ENCODE data around the gene MAPRE2. TPM values are rescaled to one million over a fixed set of nuclear protein-coding genes. Genes with fewer than 3 reads are reported as not detected.

The MAPRE2 gene
- total and polyA plus RNA-seq, 2 of the 13 experiments (the other 11 are each of a cell fraction or from before 2014, with no cell fraction given): 34.5 to 67.9 TPM

DNA sequence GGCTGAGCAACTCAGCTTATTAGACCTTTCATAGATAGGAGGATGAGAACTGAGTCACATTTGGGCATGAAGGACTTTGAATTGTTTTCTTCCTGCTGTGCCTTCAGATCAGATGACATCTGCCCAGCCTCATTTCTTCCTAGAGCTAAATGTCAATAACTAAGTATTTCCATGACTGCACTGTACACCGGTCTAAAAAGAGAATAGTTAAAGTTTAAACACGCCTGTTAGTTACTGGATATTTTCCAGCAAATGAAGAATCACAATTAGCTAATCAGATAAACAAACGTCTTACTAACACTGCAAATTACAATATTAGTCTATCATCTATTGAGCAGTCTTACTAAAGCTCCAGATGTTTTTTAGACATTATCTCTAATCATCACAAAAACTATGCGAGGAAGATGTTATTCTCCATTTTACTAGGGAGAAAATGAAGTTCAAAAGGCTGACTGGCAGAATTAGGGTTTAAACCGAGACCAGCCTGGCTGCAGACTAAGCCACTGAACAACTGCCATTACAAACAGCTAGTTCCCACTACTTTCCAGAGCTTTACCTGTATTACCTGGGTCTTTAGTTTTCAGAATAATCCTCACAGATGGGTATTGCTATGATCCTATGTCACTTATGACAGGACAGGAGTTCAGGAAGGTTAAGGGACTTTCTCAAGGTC lies 130.2 kb downstream of the MAPRE2 start (continued):
- TF ChIP-seq, protein P1, sequence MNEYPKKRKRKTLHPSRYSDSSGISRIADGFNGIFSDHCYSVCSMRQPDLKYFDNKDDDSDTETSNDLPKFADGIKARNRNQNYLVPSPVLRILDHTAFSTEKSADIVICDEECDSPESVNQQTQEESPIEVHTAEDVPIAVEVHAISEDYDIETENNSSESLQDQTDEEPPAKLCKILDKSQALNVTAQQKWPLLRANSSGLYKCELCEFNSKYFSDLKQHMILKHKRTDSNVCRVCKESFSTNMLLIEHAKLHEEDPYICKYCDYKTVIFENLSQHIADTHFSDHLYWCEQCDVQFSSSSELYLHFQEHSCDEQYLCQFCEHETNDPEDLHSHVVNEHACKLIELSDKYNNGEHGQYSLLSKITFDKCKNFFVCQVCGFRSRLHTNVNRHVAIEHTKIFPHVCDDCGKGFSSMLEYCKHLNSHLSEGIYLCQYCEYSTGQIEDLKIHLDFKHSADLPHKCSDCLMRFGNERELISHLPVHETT (CRISPR knock-in tag; conservative IDR thresholded peaks at IDR 0.05): no peak
- TF ChIP-seq SNAI1 (CRISPR knock-in tag; IDR thresholded peaks at IDR 0.05; ENCODE audit: borderline replicate concordance) (no peak; the same call in 1 of the 2 replicates), EEA1 (CRISPR knock-in tag; IDR thresholded peaks at IDR 0.05; ENCODE audit: borderline replicate concordance) (no peak), IKZF4 (CRISPR knock-in tag; IDR thresholded peaks at IDR 0.05; ENCODE audit: borderline replicate concordance, low read depth, not compliant biosample characterization) (no peak), EP300 (IDR thresholded peaks at IDR 0.05; ENCODE audit: low read depth in 2 of 2, low read length in 2 of 2) (peak in 1 of 2 experiments; percentile 80; a peak in 1 of 4 replicates), EP300 (CRISPR knock-in tag; IDR thresholded peaks at IDR 0.05; ENCODE audit: borderline replicate concordance) (no peak; the same call in 1 of the 2 replicates), THYN1 (CRISPR knock-in tag; IDR thresholded peaks at IDR 0.05; ENCODE audit: borderline replicate concordance, low read depth) (no peak), MLLT10 (CRISPR knock-in tag; IDR thresholded peaks at IDR 0.05) (no peak), XBP1 (CRISPR knock-in tag; IDR thresholded peaks at IDR 0.05) (no peak), ZNF879 (CRISPR knock-in tag; IDR thresholded peaks at IDR 0.05) (no peak), ZNF766 (CRISPR knock-in tag; IDR thresholded peaks at IDR 0.05; ENCODE audit: borderline replicate concordance) (no peak), PPARG (CRISPR knock-in tag; conservative IDR thresholded peaks at IDR 0.05) (peak; percentile 49; the same call in 1 of the 2 replicates), FOSL1 (CRISPR knock-in tag; IDR thresholded peaks at IDR 0.05; ENCODE audit: borderline replicate concordance) (no peak), ZBTB42 (CRISPR knock-in tag; IDR thresholded peaks at IDR 0.05) (no peak), TMF1 (CRISPR knock-in tag; IDR thresholded peaks at IDR 0.05; ENCODE audit: low read depth) (no peak), NBN (conservative IDR thresholded peaks at IDR 0.05) (no peak), ZNF263 (CRISPR knock-in tag; IDR thresholded peaks at IDR 0.05) (no peak), NR3C1 (CRISPR knock-in tag; IDR thresholded peaks at IDR 0.05) (no peak), ZFYVE20 (CRISPR knock-in tag; IDR thresholded peaks at IDR 0.05; ENCODE audit: borderline replicate concordance, low read depth) (no peak), RBAK (CRISPR knock-in tag; IDR thresholded peaks at IDR 0.05) (no peak)
- TF ChIP-seq, protein P2, sequence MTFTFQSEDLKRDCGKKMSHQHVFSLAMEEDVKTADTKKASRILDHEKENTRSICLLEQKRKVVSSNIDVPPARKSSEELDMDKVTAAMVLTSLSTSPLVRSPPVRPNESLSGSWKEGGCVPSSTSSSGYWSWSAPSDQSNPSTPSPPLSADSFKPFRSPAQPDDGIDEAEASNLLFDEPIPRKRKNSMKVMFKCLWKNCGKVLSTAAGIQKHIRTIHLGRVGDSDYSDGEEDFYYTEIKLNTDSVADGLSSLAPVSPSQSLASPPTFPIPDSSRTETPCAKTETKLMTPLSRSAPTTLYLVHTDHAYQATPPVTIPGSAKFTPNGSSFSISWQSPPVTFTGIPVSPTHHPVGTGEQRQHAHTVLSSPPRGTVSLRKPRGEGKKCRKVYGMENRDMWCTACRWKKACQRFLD (CRISPR knock-in tag; IDR thresholded peaks at IDR 0.05; ENCODE audit: borderline replicate concordance): no peak
- TF ChIP-seq, protein P3, sequence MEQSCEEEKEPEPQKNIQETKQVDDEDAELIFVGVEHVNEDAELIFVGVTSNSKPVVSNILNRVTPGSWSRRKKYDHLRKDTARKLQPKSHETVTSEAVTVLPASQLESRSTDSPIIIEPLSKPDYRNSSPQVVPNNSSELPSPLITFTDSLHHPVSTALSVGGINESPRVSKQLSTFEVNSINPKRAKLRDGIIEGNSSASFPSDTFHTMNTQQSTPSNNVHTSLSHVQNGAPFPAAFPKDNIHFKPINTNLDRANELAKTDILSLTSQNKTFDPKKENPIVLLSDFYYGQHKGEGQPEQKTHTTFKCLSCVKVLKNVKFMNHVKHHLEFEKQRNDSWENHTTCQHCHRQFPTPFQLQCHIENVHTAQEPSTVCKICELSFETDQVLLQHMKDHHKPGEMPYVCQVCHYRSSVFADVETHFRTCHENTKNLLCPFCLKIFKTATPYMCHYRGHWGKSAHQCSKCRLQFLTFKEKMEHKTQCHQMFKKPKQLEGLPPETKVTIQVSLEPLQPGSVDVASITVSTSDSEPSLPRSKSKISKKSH (CRISPR knock-in tag; IDR thresholded peaks at IDR 0.05; ENCODE audit: borderline replicate concordance): no peak
- TF ChIP-seq, protein P4, sequence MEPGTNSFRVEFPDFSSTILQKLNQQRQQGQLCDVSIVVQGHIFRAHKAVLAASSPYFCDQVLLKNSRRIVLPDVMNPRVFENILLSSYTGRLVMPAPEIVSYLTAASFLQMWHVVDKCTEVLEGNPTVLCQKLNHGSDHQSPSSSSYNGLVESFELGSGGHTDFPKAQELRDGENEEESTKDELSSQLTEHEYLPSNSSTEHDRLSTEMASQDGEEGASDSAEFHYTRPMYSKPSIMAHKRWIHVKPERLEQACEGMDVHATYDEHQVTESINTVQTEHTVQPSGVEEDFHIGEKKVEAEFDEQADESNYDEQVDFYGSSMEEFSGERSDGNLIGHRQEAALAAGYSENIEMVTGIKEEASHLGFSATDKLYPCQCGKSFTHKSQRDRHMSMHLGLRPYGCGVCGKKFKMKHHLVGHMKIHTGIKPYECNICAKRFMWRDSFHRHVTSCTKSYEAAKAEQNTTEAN (CRISPR knock-in tag; conservative IDR thresholded peaks at IDR 0.05): no peak

Measured in HepG2 (cell line).